ENCODE measurements around the gene SLAMF9. TPM values are rescaled to one million over a fixed set of nuclear protein-coding genes. Genes with fewer than 3 reads are reported as not detected.

The SLAMF9 gene
- total RNA-seq, 1 donor = not detected

GRCh38 chr1:159992161-159992560, 38.1 kb upstream of the SLAMF9 start:
- no peak overlapping the region for H3K4me3 ChIP-seq (ENCODE audit: low read depth, low read length)
- no peak for TF ChIP-seq CTCF (IDR thresholded peaks at IDR 0.05; ENCODE audit: insufficient read depth, low read depth, low read length)
- no peak for DNase-seq (ENCODE audit: low read depth)

GRCh38 chr1:159991513-159991912, 37.5 kb upstream of the SLAMF9 start:
- peak; percentile 17 for DNase-seq (ENCODE audit: low read depth)
- TF ChIP-seq CTCF (IDR thresholded peaks at IDR 0.05; ENCODE audit: insufficient read depth, low read depth, low read length) = no peak

GRCh38 chr1:159990005-159990404, 36.0 kb upstream of the SLAMF9 start:
- H3K4me3 ChIP-seq (ENCODE audit: low read depth, low read length) = no peak overlapping the region
- no peak for DNase-seq (ENCODE audit: low read depth)
- TF ChIP-seq CTCF (IDR thresholded peaks at IDR 0.05; ENCODE audit: insufficient read depth, low read depth, low read length) = no peak

More at GRCh38 chr1:159991513-159991912, 37.5 kb upstream of the SLAMF9 start:
- no peak overlapping the region for H3K4me3 ChIP-seq (ENCODE audit: low read depth, low read length)

- no peak overlapping the region for H3K4me3 ChIP-seq (ENCODE audit: low read depth, low read length)
- TF ChIP-seq CTCF (IDR thresholded peaks at IDR 0.05; ENCODE audit: insufficient read depth, low read depth, low read length) = no peak
- no peak for DNase-seq (ENCODE audit: low read depth)
These were observed 35.5 kb upstream of the SLAMF9 start for GRCh38 chr1:159989581-159989980.

- no peak for DNase-seq (ENCODE audit: low read depth)
- TF ChIP-seq CTCF (IDR thresholded peaks at IDR 0.05; ENCODE audit: insufficient read depth, low read depth, low read length) = no peak
- H3K4me3 ChIP-seq (ENCODE audit: low read depth, low read length) = no peak overlapping the region
These were observed 34.0 kb upstream of the SLAMF9 start for GRCh38 chr1:159988006-159988405.

- no peak for TF ChIP-seq CTCF (IDR thresholded peaks at IDR 0.05; ENCODE audit: insufficient read depth, low read depth, low read length)
- H3K4me3 ChIP-seq (ENCODE audit: low read depth, low read length) = no peak overlapping the region
These were observed 33.1 kb upstream of the SLAMF9 start for GRCh38 chr1:159987186-159987585.

GRCh38 chr1:159986531-159986930, 32.5 kb upstream of the SLAMF9 start:
- no peak overlapping the region for H3K4me3 ChIP-seq (ENCODE audit: low read depth, low read length)
- no peak for DNase-seq (ENCODE audit: low read depth)
- no peak for TF ChIP-seq CTCF (IDR thresholded peaks at IDR 0.05; ENCODE audit: insufficient read depth, low read depth, low read length)

More at GRCh38 chr1:159987186-159987585, 33.1 kb upstream of the SLAMF9 start:
- DNase-seq (ENCODE audit: low read depth) = no peak
